Right cardiac atrium (tissue), 5 donors: Measurements from ENCODE around the gene ZNF467. TPM values are rescaled to one million over a fixed set of nuclear protein-coding genes. Genes with fewer than 3 reads are reported as not detected.
A peak's percentile ranks its signal among the peaks of the same experiment; 100 is the strongest.

Experiments used
- ATAC-seq, 2 donors: fragments of 200-7000 bp; cut with Tn5 transposase; one replicate each; pipeline versions ENCODE4 v1.8.0 to v1.9.1; 2020; ENCODE audit warnings: moderate library complexity in 2 of 2, mild to moderate bottlenecking in 1 of 2
- DNase-seq, 3 donors: peaks; one replicate each; pipeline ENCODE4 v3.0.0-alpha.2; 2020
- H3K27ac ChIP-seq: one replicate; pipeline ENCODE4 v1.5.1; 2013; ENCODE audit warnings: mild to moderate bottlenecking, low read length, control low read depth, moderate library complexity
- H3K27me3 ChIP-seq: one replicate; pipeline ENCODE4 v1.6.1; 2013; ENCODE audit not compliant: control insufficient read depth, insufficient read depth
- H3K4me1 ChIP-seq: one replicate; pipeline ENCODE4 v1.6.1; 2013; ENCODE audit warnings: low read length; ENCODE audit not compliant: control insufficient read depth, insufficient read depth
- H3K4me3 ChIP-seq: one replicate; pipeline ENCODE4 v1.5.1; 2013; ENCODE audit warnings: low read length, control low read depth
- H3K9me3 ChIP-seq: one replicate; pipeline ENCODE4 v1.6.1; 2013; ENCODE audit warnings: low read length; ENCODE audit not compliant: control insufficient read depth
- WGBS: extraction: QIAGEN DNeasy Blood & Tissue Kit; methylation state at CpG from one replicate; pipeline ENCODE4 v1.1.7; 2013; 5-methylcytosine and 5-hydroxymethylcytosine counted together
- intact Hi-C, 4 donors: fragments of 100-400 bp; cut with DNase I; formaldehyde crosslinking; loops; one replicate each; pipeline versions ENCODE4 v1.11.0 to v1.14.0; 2022 to 2023
- polyA plus RNA-seq: library from polyadenylated mRNA; stranded (reverse); fragments of 200-250 nt; gene quantifications from one replicate; pipeline ENCODE4 v1.2.3, GENCODE V29; 2013
- total RNA-seq, 4 donors: library from RNA; stranded (reverse); fragmentation: NEBNext Ultra II Directional; extraction: Animal tissue kit (Norgen Biotek cat#: 25700); gene quantifications; one replicate each; pipeline ENCODE4 v1.2.1, GENCODE V29; 2021
- donor health status: healthy with polysubstance abuse.
- donor health status: DM: no; HTN: yes; CAD: no.
- donor health status: DM: no; HTN: no; CAD: no.
- donor health status: DM: no; HTN: yes; CAD: no; lungs with severe emphysema.
- donor health status: DM: yes; HTN: yes; CAD: no.

The ZNF467 gene
- total and polyA plus RNA-seq, 5 donors, result 6.6 to 15.6 (median 10.8) TPM

DNA sequence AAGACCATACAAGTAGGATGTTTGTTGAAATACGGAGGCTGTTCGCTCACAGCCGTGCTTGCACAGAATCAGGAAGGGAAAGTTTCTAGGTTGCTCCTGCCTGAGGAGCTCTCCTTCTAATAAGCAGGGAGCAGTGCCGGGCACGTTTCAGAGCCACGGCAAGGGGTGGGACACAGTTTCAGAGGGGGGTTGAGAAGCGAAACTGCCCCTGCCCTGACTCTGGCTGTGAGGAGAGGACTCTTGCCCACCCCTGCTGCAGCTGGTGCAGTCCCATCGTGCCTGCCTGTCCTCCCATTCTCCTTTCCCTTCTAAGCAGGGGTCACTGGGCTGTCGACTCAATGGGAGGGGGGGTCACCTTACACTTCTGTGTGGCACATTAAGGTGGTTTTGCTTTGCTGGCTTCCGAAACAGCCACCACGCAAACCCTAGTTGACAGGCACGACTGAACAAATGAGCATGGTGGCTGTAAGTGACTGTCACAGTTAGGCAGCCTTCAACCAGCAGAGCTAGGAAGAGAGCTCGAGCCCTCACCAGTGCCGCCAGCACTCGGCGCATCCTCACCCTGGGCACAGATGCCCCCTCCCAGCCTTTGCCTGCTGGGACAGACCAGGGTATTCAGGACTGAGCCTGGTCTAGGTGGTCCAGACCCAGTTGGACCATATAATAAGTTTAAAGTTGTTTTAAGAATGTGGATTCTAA is 37.5 kb downstream of the ZNF467 start:
- WGBS, result 60% methylated on average over 16 of the region's 16 CpGs
- peak in 2 of 3 donors; percentile 25 to 44 for DNase-seq
- Histone ChIP-seq H3K4me1 (no peaks in the 10 kb centered on the region), H3K27ac (no peak overlapping the region), H3K4me3 (no peak overlapping the region), H3K9me3 (no peaks in the 10 kb centered on the region), H3K27me3 (no peaks in the 10 kb centered on the region)
- intact Hi-C loops, result no loop called here
- peak; percentile 10 to 20 for ATAC-seq

DNA sequence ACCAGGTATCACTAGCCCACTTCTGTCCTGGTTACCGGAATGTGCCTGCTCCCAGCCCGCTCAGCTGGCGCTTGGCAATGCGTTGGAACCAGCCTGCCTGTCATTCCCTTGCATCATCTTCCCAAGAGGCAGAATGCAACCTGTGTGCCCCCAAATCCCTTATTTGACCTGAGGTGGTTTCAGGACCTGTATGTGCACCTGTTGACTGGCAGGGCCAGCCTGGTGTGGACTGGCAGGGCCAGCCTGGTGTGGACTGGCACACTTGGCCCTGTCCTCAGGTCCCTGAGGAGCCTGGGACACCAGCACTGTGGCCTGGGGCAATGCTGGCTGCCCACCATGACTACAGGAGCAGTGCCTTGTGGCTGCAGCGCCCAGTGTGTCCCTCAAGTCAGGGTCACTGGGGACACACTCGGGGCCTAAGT is 38.2 kb downstream of the ZNF467 start:
- 91% methylated on average over 6 of the region's 6 CpGs for WGBS
- intact Hi-C loops, result no loop called here
- peak; percentile 5 to 9 for ATAC-seq

DNA sequence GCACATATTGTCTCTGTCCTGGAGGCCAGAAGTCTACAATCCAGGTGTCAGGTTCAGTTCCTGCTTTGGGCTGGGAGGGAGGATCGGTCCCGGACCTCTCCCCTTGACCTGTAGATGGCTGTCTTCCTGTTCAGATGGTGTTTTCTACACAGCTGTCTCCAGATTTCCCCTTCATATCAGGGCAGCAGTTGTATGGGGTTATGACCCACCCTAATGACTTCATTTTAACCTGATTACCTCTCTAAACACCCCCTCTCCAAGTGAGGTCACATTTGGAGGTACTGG is 38.7 kb downstream of the ZNF467 start:
- WGBS, result 43% methylated on average over 2 of the region's 2 CpGs
- Histone ChIP-seq H3K27me3 (no peaks in the 10 kb centered on the region), H3K27ac (no peak overlapping the region), H3K4me1 (peaks cover 2% of the 10 kb centered on the region), H3K9me3 (no peaks in the 10 kb centered on the region), H3K4me3 (no peak overlapping the region)
- intact Hi-C loops, result no loop called here
- no peak for ATAC-seq
- DNase-seq, result no peak

More for the DNA sequence above, 38.2 kb downstream of the ZNF467 start:
- Histone ChIP-seq H3K4me1 (no peaks in the 10 kb centered on the region), H3K27ac (no peak overlapping the region), H3K4me3 (no peak overlapping the region), H3K27me3 (no peaks in the 10 kb centered on the region), H3K9me3 (no peaks in the 10 kb centered on the region)
- DNase-seq, result peak in 1 of 3 donors; percentile 55

DNA sequence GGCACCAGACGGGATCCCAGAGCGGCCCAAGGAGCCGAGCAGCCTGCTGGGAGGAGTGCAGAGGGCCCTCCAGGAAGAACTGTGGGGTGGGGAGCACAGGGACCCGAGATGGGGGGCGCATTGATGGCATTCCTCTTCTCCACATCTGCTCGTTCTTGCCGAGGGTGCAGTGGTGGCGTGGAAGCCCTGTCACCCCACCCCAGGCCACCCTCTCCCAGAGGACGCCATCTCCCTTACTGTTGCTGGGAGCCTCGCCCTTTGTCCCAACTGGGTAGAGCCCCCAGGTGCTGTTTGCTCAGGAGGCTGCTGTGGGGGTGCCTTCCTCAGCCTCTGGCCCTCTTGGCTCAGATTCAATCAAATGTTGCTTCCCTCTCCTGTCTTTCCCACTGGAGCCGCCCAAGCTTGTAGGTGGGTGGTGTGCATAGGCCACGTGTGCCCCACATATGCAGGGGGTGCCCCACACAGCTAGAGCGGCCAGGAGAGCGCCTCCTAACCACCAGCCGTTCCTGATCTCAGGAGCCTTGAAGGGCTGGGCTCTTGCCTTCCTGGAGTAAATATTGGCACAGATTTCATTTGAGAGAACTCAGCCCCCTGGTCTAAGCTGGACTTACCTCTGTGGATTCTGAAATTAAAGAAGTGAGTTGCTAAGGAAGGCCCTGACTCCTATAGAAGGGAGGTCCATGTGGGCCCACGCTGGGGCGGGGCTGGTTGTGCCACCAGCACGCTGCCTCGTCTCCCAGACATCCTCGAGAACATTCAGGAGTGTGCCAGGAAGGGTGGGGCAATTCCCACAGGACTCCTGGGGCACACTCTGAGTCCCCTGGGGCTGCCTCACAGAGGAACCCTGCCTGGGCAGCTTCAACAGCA is 39.2 kb downstream of the ZNF467 start:
- Histone ChIP-seq H3K27me3 (no peaks in the 10 kb centered on the region), H3K4me1 (peaks cover 4% of the 10 kb centered on the region), H3K4me3 (no peak overlapping the region), H3K27ac (no peak overlapping the region), H3K9me3 (no peaks in the 10 kb centered on the region)
- intact Hi-C loops, result no loop called here
- 79% methylated on average over 20 of the region's 20 CpGs for WGBS
- ATAC-seq, result peak in 1 of 2 donors; percentile 2
- DNase-seq, result peak in 1 of 3 donors; percentile 45

DNA sequence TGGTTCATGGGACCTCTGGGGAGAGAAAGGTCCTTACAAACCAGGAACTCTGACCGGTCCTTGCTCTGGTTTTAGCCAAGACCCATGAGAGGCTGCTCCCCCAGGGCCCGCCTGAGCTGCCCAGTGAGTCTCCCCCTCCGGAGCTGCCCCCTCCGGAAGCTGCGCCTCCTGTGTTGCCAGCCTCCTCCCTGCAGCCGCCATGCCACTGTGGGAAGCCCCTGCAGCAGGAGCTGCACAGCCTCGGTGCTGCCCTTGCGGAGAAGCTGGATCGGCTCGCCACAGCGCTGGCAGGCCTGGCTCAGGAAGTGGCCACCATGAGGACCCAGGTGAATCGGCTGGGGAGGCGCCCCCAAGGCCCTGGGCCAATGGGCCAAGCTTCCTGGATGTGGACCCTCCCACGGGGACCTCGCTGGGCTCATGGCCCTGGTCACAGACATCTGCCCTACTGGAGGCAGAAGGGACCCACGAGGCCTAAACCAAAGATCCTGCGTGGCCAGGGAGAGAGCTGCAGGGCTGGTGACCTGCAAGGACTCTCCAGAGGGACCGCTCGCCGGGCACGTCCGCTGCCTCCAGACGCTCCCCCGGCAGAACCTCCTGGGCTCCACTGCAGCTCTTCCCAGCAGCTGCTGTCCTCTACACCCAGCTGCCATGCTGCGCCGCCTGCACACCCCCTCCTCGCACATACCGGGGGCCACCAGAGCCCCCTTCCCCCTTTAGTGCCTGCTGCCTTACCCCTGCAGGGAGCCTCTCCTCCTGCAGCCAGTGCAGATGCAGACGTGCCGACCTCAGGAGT is 40.1 kb downstream of the ZNF467 start:
- H3K27ac ChIP-seq, result no peak overlapping the region
- no peaks in the 10 kb centered on the region for H3K9me3 ChIP-seq
- intact Hi-C loops, result no loop called here
- H3K27me3 ChIP-seq, result no peaks in the 10 kb centered on the region
- WGBS, result 91% methylated on average over 30 of the region's 30 CpGs
- H3K4me3 ChIP-seq, result no peak overlapping the region
- H3K4me1 ChIP-seq, result peaks cover 4% of the 10 kb centered on the region
- ATAC-seq (no peak), DNase-seq (no peak)

DNA sequence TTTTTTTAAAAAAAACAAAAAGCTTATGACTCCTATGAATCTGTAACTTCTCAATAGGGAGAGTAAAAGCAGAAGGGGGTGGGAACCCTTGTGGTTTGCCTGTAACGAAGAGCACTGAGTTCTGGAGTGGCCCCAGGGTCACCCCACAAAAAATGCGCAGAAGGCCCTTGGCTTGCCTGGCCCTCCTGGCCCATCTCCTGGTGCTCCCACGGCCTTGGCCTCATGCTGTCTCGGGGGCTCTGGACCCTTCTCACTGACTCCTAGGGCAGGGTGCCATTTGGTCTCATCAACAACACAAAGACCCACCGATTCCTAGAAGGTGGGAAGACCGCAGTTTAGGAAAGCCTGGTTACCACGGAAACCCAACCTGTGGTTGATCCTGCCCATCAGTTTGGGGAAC is 40.8 kb downstream of the ZNF467 start:
- no peak for ATAC-seq
- peaks cover 4% of the 10 kb centered on the region for H3K4me1 ChIP-seq
- WGBS, result 91% methylated on average over 7 of the region's 7 CpGs
- intact Hi-C loops, result no loop called here
- DNase-seq, result no peak
- H3K27me3 ChIP-seq, result no peaks in the 10 kb centered on the region
- no peak overlapping the region for H3K4me3 ChIP-seq
- no peaks in the 10 kb centered on the region for H3K9me3 ChIP-seq
- H3K27ac ChIP-seq, result no peak overlapping the region

DNA sequence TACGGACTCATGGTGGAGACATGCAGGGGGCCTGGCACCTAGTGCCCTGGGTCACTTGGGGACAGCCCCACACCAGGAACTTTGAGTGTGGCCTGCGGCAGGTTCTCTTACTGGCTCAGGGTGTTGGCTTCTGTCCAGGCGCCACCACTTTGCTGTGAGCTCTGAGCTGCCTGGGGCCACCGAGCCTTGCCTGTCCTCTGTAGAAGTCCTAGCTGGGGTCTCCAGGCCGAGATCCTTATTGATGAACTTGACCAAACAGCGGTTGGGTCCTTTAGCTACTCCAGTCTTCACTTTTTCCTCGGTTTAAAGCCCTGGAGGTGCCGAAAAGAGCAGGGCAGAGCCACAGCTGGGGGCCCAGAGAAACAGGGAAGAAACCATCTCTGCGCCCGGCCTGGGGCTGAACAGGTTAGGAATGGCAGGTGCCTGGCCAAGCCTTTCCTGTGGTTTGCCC is 41.3 kb downstream of the ZNF467 start:
- ATAC-seq (peak in 1 of 2 donors; percentile 1), DNase-seq (peak in 2 of 3 donors; percentile 73 to 74)
- H3K27ac ChIP-seq, result no peak overlapping the region
- H3K27me3 ChIP-seq, result no peaks in the 10 kb centered on the region
- WGBS, result 83% methylated on average over 10 of the region's 10 CpGs
- no peak overlapping the region for H3K4me3 ChIP-seq
- no peaks in the 10 kb centered on the region for H3K9me3 ChIP-seq
- intact Hi-C loops, result no loop called here
- peaks cover 4% of the 10 kb centered on the region for H3K4me1 ChIP-seq

DNA sequence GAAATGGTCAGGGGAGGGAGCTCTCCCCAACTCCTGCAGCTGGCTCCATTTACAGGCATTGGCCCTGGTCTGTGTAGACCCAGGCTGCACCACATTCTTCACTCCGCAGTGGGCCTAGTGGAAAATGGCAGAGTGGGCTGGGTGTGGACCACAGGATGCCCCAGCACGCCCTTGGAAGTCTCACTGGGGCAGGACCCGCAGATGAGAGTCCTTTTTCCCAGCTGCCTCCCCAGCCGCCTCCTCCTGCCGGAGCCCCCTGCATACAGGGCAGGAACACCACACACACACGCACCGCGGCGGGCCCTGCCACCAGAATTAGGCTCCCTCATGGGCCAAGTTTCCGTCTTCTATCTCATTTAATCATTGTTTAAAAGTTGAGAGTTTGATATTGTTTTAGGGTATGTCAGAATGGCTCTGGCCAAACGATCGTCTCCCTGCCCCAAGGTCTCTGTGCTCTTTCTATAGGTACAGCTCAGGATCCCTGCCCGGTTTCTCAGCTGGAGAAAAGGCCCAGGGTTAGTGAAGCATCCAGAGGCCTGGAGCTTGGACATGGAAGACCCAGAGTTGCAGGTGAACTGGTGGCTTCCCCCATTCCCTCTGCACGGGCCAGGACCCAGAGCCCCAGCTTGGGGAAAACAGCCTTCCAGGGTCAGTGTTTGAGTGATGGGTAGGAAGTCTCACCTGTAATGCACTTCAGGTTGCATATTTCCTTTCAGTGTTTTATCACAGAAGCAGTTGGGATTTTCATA is 42.0 kb downstream of the ZNF467 start:
- intact Hi-C loops, result no loop called here
- no peak overlapping the region for H3K4me3 ChIP-seq
- DNase-seq, result no peak
- H3K27me3 ChIP-seq, result no peaks in the 10 kb centered on the region
- WGBS, result 90% methylated on average over 14 of the region's 14 CpGs
- no peaks in the 10 kb centered on the region for H3K9me3 ChIP-seq
- ATAC-seq, result no peak
- H3K4me1 ChIP-seq, result peaks cover 4% of the 10 kb centered on the region
- H3K27ac ChIP-seq, result no peak overlapping the region

DNA sequence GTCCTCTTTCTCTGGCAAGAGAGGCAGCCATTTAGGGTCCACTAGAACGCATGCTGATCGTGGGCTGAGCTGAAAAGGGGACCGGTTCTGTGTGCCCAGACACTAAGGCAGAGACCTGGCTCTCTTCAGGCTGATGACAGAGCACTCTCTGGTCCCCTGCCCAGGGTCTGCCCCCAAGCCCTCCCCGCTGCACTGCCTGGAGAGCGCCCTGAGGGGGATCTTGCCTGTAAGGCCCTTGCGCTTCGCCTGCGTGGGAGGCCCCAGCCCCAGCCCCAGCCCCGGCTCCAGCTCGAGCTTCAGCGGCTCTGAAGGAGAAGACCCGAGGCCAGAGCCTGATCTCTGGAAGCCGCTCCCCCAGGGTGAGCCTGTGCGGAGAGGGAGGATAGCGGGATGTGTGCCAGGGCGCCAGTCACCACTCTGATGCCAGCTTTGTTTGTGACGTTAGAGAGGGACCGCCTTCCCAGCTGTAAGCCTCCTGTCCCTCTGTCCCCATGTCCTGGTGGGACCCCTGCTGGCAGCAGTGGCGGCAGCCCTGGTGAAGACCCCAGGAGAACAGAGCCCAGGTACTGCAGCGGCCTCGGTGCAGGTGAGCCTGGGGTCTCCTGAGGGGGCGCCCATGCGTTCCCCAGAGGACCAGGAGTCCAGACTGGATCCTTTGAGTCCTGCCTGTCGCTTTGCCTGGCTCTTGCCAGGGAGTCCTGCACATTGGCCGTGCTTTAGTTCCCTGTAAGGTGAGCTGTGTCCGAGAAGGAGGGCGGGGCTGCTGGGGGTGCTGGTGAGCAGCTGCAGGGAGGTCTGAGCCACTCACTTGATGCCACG is 43.2 kb downstream of the ZNF467 start:
- Histone ChIP-seq H3K27me3 (no peaks in the 10 kb centered on the region), H3K4me3 (no peak overlapping the region), H3K4me1 (peaks cover 4% of the 10 kb centered on the region), H3K9me3 (no peaks in the 10 kb centered on the region), H3K27ac (peak overlapping the region; percentile 54)
- ATAC-seq (peak; percentile 66 to 73), DNase-seq (peak; percentile 62 to 89 (median 84))
- intact Hi-C loops, result no loop called here
- 73% methylated on average over 28 of the region's 28 CpGs for WGBS

DNA sequence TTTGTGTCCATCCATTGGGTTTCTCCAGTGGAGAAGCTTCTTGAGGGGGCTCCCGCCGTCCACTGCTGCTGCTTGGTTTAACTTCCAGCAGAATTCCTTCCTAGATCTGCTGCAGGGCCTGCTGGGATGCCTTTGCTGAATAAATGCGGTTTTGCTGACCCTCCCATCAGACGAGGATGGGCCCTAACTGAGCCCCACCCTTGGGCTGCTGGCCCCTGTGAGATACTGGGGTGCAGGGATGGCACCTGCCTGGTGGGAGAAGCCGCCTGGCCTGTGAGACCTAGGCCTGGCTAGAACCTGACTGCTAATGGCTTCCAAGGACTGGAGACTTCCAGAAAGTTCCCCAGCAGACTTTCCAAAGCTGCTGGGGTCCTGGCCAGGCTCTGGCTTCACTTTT is 43.8 kb downstream of the ZNF467 start:
- H3K27ac ChIP-seq, result peak overlapping the region; percentile 54

More for the DNA sequence above, 43.8 kb downstream of the ZNF467 start:
- Histone ChIP-seq H3K9me3 (no peaks in the 10 kb centered on the region), H3K27me3 (no peaks in the 10 kb centered on the region), H3K4me3 (no peak overlapping the region), H3K4me1 (peaks cover 4% of the 10 kb centered on the region)
- 79% methylated on average over 5 of the region's 5 CpGs for WGBS
- intact Hi-C loops, result no loop called here
- DNase-seq (peak in 1 of 3 donors; percentile 35), ATAC-seq (no peak)
